ENCODE results near the gene HSD17B1. TPM values are rescaled to one million over a fixed set of nuclear protein-coding genes. Genes with fewer than 3 reads are reported as not detected.
A peak's percentile ranks its signal among the peaks of the same experiment; 100 is the strongest.

Gene HSD17B1
- total and polyA plus RNA-seq, 2 of the 4 experiments (the other 2 are of a cell fraction): 0.72 to 1.4 TPM

GRCh38 chr17:42529061-42529460 is 23.7 kb upstream of the HSD17B1 start:
- H3K4me1 ChIP-seq (ENCODE audit: control insufficient read depth, insufficient read depth, low read length): peaks cover 21% of the 10 kb centered on the region
- no peak overlapping the region; the same call in 2 of the 3 replicates for H2BK15ac ChIP-seq (ENCODE audit: low read depth, low read length)
- H2AK5ac ChIP-seq (ENCODE audit: low read depth, low read length): peak overlapping the region; percentile 49
- H4K91ac ChIP-seq (ENCODE audit: insufficient read depth, low read depth, low read length): no peak overlapping the region
- no peaks in the 10 kb centered on the region for H3K9me3 ChIP-seq (ENCODE audit: control insufficient read depth, insufficient read depth, low read length)
- dilution Hi-C loops (cut with HindIII; ENCODE audit: low sequenced_read_pairs, unreplicated experiment): no loop called here
- no peaks in the 10 kb centered on the region for H3K27me3 ChIP-seq (ENCODE audit: control insufficient read depth, insufficient read depth, low read length)
- no peak overlapping the region for H2AK9ac ChIP-seq (replicated peaks; ENCODE audit: low read depth, low read length, poor library complexity)
- intact Hi-C loops (cut with micrococcal nuclease): loop anchor here (5.0 to 10.0 kb wide), 3 partner anchors 307 to 567 kb away; no protein-coding TSS in a partner anchor
- H4K8ac ChIP-seq (ENCODE audit: low read depth in 2 of 2, low read length in 2 of 2): no peak overlapping the region
- no peak overlapping the region for H3K23ac ChIP-seq (ENCODE audit: low read depth, low read length)
- CTCF ChIA-PET: no interaction called here
- H2BK120ac ChIP-seq (ENCODE audit: low read depth, low read length): no peak overlapping the region; the same call in 1 of the 2 replicates
- H3K18ac ChIP-seq (ENCODE audit: low read depth, low read length): no peak overlapping the region
- no peak overlapping the region for H3K4me3 ChIP-seq (ENCODE audit: insufficient read depth, low read depth, low read length)
- H2AFZ ChIP-seq (replicated peaks; ENCODE audit: low read length, poor library complexity): no peak overlapping the region
- no peak overlapping the region for H3K27ac ChIP-seq (ENCODE audit: insufficient read depth, low read length)
- H3K36me3 ChIP-seq (ENCODE audit: control insufficient read depth, insufficient read depth, low read length): no peaks in the 10 kb centered on the region
- H3K56ac ChIP-seq (ENCODE audit: extremely low read depth, insufficient read depth, low read length): no peak overlapping the region
- no peak overlapping the region for H3K4me2 ChIP-seq (ENCODE audit: low read depth, low read length)
- no TSS peak for BruUV-seq (replicated peaks)
- DNase-seq (no peak), ATAC-seq (ENCODE audit: low read depth) (no peak)
- H2BK20ac ChIP-seq (ENCODE audit: low read depth, low read length): no peak overlapping the region
- in situ Hi-C loops (cut with MboI; ENCODE audit: low sequenced_read_pairs): loop anchor here (5.0 to 10.0 kb wide), 2 partner anchors 102 to 304 kb away; no protein-coding TSS in a partner anchor
- POLR2A ChIA-PET (ENCODE audit: unreplicated experiment): no interaction called here
- no peak overlapping the region for H3K9ac ChIP-seq (ENCODE audit: low read depth, low read length)
- no peak overlapping the region for H4K5ac ChIP-seq (ENCODE audit: low read depth, low read length)
- WGBS, 2 experiments (ENCODE audit: extremely low coverage in 2 of 2, insufficient read length in 1 of 2): 75% methylated on average over 2 of the region's 3 CpGs; no CpG with 5 or more reads in 1 of the 2 experiments
- H3K79me1 ChIP-seq (ENCODE audit: low read depth in 1 of 2, low read length in 2 of 2): peaks cover 0 to 9% of the 10 kb centered on the region in 2 experiments; a peak in 2 of 4 replicates
- H4K20me1 ChIP-seq (ENCODE audit: insufficient read depth, low read length): no peaks in the 10 kb centered on the region
- H3K9me1 ChIP-seq (ENCODE audit: insufficient read depth, low read length): peaks cover 14% of the 10 kb centered on the region; the same call in 1 of the 2 replicates
- H3K4ac ChIP-seq (ENCODE audit: low read depth, low read length): 0 out of 2 replicates have a peak overlapping the region, but pooled peaks have one; percentile 29
- no peak overlapping the region for H2BK5ac ChIP-seq (ENCODE audit: low read depth, low read length, poor library complexity, severe bottlenecking)
- H3K14ac ChIP-seq (replicated peaks; ENCODE audit: low read depth, low read length): no peak overlapping the region
- TF ChIP-seq FOS (IDR thresholded peaks at IDR 0.05; ENCODE audit: low read depth, low read length): no peak
- no peak for TF ChIP-seq USF2 (IDR thresholded peaks at IDR 0.05; ENCODE audit: low read depth, low read length)
- TF ChIP-seq MXI1 (IDR thresholded peaks at IDR 0.05; ENCODE audit: borderline replicate concordance, low read depth, low read length): no peak
- no peak for TF ChIP-seq BHLHE40 (IDR thresholded peaks at IDR 0.05; ENCODE audit: low read depth, low read length)
- no peak for TF ChIP-seq RFX5 (IDR thresholded peaks at IDR 0.05; ENCODE audit: low read depth, low read length)
- TF ChIP-seq MAZ (IDR thresholded peaks at IDR 0.05; ENCODE audit: borderline replicate concordance, low read depth, low read length): no peak
- no peak for TF ChIP-seq CTCF (conservative IDR thresholded peaks at IDR 0.05; ENCODE audit: low read depth, low read length)
- TF ChIP-seq NFE2L2 (IDR thresholded peaks at IDR 0.05; ENCODE audit: low read depth, low read length): no peak
- TF ChIP-seq RCOR1 (IDR thresholded peaks at IDR 0.05; ENCODE audit: insufficient replicate concordance, low read length): no peak
- TF ChIP-seq ELK1 (IDR thresholded peaks at IDR 0.05; ENCODE audit: borderline replicate concordance, low read depth, low read length): no peak
- TF ChIP-seq SMC3 (IDR thresholded peaks at IDR 0.05; ENCODE audit: low read depth, low read length): no peak
- no peak for TF ChIP-seq CEBPB (IDR thresholded peaks at IDR 0.05; ENCODE audit: low read depth, low read length)
- TF ChIP-seq CHD1 (IDR thresholded peaks at IDR 0.05; ENCODE audit: low read depth, low read length): no peak
- no peak for TF ChIP-seq POLR2A (IDR thresholded peaks at IDR 0.05; ENCODE audit: low read depth, low read length)
- TF ChIP-seq MAFK (IDR thresholded peaks at IDR 0.05; ENCODE audit: low read depth, low read length): no peak
- no peak for TF ChIP-seq RAD21 (IDR thresholded peaks at IDR 0.05; ENCODE audit: low read length)

Data from IMR-90 (cell line).